ENCODE data around the gene SBF2.

The SBF2 gene

DNA sequence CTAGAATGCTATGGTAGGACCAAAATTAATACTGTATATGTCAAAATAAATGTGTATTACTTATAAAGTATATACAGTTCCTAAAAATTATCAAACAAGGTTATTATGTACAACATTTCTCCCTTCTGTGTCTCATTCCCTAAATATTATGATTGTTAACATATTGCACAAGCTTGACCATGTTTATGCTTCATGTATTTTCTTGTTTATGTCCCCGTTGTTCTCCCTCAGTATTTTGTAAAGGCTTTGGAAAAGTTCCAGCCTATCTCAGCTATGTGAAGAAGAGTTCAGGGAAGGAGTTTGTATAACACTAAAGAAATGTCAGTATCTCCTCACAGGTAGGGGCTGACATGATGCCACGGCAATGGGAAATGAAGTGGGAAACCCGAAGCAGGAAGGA lies 30.5 kb upstream of the SBF2 start:
- no peak overlapping the region for H3K4me3 ChIP-seq (ENCODE audit: low read depth, low read length)
- TF ChIP-seq, protein P1, sequence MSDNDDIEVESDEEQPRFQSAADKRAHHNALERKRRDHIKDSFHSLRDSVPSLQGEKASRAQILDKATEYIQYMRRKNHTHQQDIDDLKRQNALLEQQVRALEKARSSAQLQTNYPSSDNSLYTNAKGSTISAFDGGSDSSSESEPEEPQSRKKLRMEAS (IDR thresholded peaks at IDR 0.05; ENCODE audit: low read depth, low read length) = no peak
- TF ChIP-seq POLR2A (IDR thresholded peaks at IDR 0.05; ENCODE audit: extremely low read depth, insufficient read length) (no peak), MYC (IDR thresholded peaks at IDR 0.05; ENCODE audit: low read depth, low read length) (no peak)
- TF ChIP-seq, protein P2, sequence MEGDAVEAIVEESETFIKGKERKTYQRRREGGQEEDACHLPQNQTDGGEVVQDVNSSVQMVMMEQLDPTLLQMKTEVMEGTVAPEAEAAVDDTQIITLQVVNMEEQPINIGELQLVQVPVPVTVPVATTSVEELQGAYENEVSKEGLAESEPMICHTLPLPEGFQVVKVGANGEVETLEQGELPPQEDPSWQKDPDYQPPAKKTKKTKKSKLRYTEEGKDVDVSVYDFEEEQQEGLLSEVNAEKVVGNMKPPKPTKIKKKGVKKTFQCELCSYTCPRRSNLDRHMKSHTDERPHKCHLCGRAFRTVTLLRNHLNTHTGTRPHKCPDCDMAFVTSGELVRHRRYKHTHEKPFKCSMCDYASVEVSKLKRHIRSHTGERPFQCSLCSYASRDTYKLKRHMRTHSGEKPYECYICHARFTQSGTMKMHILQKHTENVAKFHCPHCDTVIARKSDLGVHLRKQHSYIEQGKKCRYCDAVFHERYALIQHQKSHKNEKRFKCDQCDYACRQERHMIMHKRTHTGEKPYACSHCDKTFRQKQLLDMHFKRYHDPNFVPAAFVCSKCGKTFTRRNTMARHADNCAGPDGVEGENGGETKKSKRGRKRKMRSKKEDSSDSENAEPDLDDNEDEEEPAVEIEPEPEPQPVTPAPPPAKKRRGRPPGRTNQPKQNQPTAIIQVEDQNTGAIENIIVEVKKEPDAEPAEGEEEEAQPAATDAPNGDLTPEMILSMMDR (IDR thresholded peaks at IDR 0.05; ENCODE audit: low read depth, low read length) = no peak
- DNase-seq (ENCODE audit: low read depth) = no peak

GRCh38 chr11:10323793-10324170 lies 29.8 kb upstream of the SBF2 start:
- TF ChIP-seq POLR2A (IDR thresholded peaks at IDR 0.05; ENCODE audit: extremely low read depth, insufficient read length) = no peak
- no peak for TF ChIP-seq MYC (IDR thresholded peaks at IDR 0.05; ENCODE audit: low read depth, low read length)
- TF ChIP-seq, protein P2 (IDR thresholded peaks at IDR 0.05; ENCODE audit: low read depth, low read length) = no peak
- TF ChIP-seq, protein P1 (IDR thresholded peaks at IDR 0.05; ENCODE audit: low read depth, low read length) = no peak
- H3K4me3 ChIP-seq (ENCODE audit: low read depth, low read length) = no peak overlapping the region
- no peak for DNase-seq (ENCODE audit: low read depth)

GRCh38 chr11:10322830-10323792 lies 29.1 kb upstream of the SBF2 start:
- no peak overlapping the region for H3K4me3 ChIP-seq (ENCODE audit: low read depth, low read length)
- TF ChIP-seq, protein P2 (IDR thresholded peaks at IDR 0.05; ENCODE audit: low read depth, low read length) = peak; percentile 23
- TF ChIP-seq POLR2A (IDR thresholded peaks at IDR 0.05; ENCODE audit: extremely low read depth, insufficient read length) (no peak), MYC (IDR thresholded peaks at IDR 0.05; ENCODE audit: low read depth, low read length) (0 out of 2 replicates have a peak, but pooled peaks have one; percentile 15)
- TF ChIP-seq, protein P1 (IDR thresholded peaks at IDR 0.05; ENCODE audit: low read depth, low read length) = no peak
- peak; percentile 74 for DNase-seq (ENCODE audit: low read depth)

DNA sequence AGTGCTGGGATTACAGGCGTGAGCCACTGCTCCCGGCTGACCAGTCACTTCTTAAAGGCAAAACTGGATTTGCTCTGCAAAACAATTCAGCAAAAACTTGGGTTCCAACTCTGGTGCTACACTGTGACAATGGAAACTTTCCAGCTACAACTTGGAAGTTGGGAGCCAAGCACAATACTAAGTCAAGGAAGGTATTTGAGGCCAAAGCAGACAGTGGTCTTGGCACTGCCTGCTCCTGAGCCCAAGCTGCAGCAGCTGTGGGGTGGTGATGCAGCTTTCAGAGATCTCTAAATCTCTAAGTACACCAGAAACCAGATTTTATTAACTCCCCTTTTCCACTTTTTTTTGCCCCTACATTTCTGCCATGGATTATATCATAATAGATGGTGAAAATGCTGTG lies 28.4 kb upstream of the SBF2 start:
- TF ChIP-seq, protein P2 (IDR thresholded peaks at IDR 0.05; ENCODE audit: low read depth, low read length) = no peak
- TF ChIP-seq MYC (IDR thresholded peaks at IDR 0.05; ENCODE audit: low read depth, low read length) (no peak), POLR2A (IDR thresholded peaks at IDR 0.05; ENCODE audit: extremely low read depth, insufficient read length) (no peak)
- TF ChIP-seq, protein P1 (IDR thresholded peaks at IDR 0.05; ENCODE audit: low read depth, low read length) = no peak
- no peak for DNase-seq (ENCODE audit: low read depth)
- no peak overlapping the region for H3K4me3 ChIP-seq (ENCODE audit: low read depth, low read length)

GRCh38 chr11:10320736-10321465 lies 26.9 kb upstream of the SBF2 start:
- DNase-seq (ENCODE audit: low read depth) = no peak
- no peak overlapping the region for H3K4me3 ChIP-seq (ENCODE audit: low read depth, low read length)
- TF ChIP-seq POLR2A (IDR thresholded peaks at IDR 0.05; ENCODE audit: extremely low read depth, insufficient read length) = no peak
- TF ChIP-seq, protein P1 (IDR thresholded peaks at IDR 0.05; ENCODE audit: low read depth, low read length) = no peak
- TF ChIP-seq, protein P2 (IDR thresholded peaks at IDR 0.05; ENCODE audit: low read depth, low read length) = no peak
- no peak for TF ChIP-seq MYC (IDR thresholded peaks at IDR 0.05; ENCODE audit: low read depth, low read length)
